ENCODE data around the gene TPST1.

Gene TPST1

GRCh38 chr7:66233638-66234037 lies 28.5 kb downstream of the TPST1 start:
- no peak overlapping the region for H3K4me3 ChIP-seq (ENCODE audit: low read length)
- H2BK15ac ChIP-seq (replicated peaks; ENCODE audit: low read depth): no peak overlapping the region
- DNase-seq: no peak
- no peak overlapping the region for H3K18ac ChIP-seq (ENCODE audit: low read length)
- no peak overlapping the region for H3K4me2 ChIP-seq (ENCODE audit: low read length)
- H2BK5ac ChIP-seq (ENCODE audit: low read length): no peak overlapping the region
- no CpG with 5 or more reads among the region's 5 CpGs for WGBS (ENCODE audit: extremely low coverage, insufficient coverage, low lambda C conversion rate)
- H4K5ac ChIP-seq (ENCODE audit: low read length): no peak overlapping the region
- H3K23ac ChIP-seq (ENCODE audit: low read length): no peak overlapping the region
- no peak overlapping the region for H2AK5ac ChIP-seq (ENCODE audit: low read length)
- no peak overlapping the region for H2BK120ac ChIP-seq (ENCODE audit: low read depth, low read length)
- H3K56ac ChIP-seq (ENCODE audit: low read length): no peak overlapping the region
- no peak overlapping the region for H4K8ac ChIP-seq (ENCODE audit: low read depth, low read length)
- no peak overlapping the region for H3K9ac ChIP-seq (ENCODE audit: low read length)
- peaks cover 3% of the 10 kb centered on the region for H3K79me2 ChIP-seq (ENCODE audit: control insufficient read depth, insufficient read depth, low read length)
- no peak overlapping the region for H3K27ac ChIP-seq (ENCODE audit: low read depth, low read length)
- peaks cover 4% of the 10 kb centered on the region for H3K79me1 ChIP-seq (ENCODE audit: low read length)
- no peaks in the 10 kb centered on the region for H3K27me3 ChIP-seq (ENCODE audit: insufficient read depth, low read length, poor library complexity)
- no peaks in the 10 kb centered on the region for H3K36me3 ChIP-seq (ENCODE audit: control insufficient read depth, insufficient read depth, low read length)
- peaks cover 8% of the 10 kb centered on the region for H3K4me1 ChIP-seq (ENCODE audit: control insufficient read depth, low read depth, low read length)
- H3K4ac ChIP-seq (ENCODE audit: low read depth, low read length): no peak overlapping the region

DNA sequence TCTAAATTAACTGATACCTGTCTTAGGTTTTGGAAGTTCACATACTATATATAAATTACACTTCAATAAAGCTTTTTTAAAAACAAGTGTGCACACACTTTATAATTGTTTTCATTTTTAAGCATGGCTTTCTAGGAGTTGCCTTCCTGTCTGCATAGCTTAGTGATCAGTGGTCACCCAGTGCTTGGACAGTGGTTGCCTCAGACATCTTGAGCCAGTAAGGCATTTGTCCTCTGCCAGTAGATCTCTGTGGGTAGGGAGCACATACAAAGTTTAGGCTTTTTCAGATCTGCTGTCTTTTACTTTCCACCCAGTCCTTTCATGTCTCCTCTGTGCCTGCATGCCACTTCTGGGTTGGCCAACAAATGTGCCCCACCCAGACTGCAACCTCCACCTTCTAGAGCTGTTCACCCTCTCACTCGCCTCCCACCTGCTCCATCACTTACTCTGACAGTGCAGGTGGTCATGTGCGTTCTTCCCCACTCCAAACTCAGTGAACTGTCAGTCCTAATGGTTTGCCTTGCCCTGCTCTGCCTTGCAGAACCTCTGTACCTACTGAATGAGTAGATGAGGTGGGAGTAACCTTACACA lies 31.7 kb downstream of the TPST1 start:
- Histone ChIP-seq H3K4me2 (ENCODE audit: low read length) (no peak overlapping the region), H2BK120ac (ENCODE audit: low read depth, low read length) (no peak overlapping the region), H3K4me3 (ENCODE audit: low read length) (no peak overlapping the region), H4K5ac (ENCODE audit: low read length) (no peak overlapping the region), H3K79me1 (ENCODE audit: low read length) (peaks cover 4% of the 10 kb centered on the region), H3K79me2 (ENCODE audit: control insufficient read depth, insufficient read depth, low read length) (peaks cover 3% of the 10 kb centered on the region), H3K18ac (ENCODE audit: low read length) (no peak overlapping the region), H2BK5ac (ENCODE audit: low read length) (no peak overlapping the region), H3K4ac (ENCODE audit: low read depth, low read length) (no peak overlapping the region), H2BK15ac (replicated peaks; ENCODE audit: low read depth) (no peak overlapping the region), H2AK5ac (ENCODE audit: low read length) (peak overlapping the region; percentile 39), H3K56ac (ENCODE audit: low read length) (no peak overlapping the region), H3K9ac (ENCODE audit: low read length) (no peak overlapping the region), H3K23ac (ENCODE audit: low read length) (peak overlapping the region; percentile 15), H3K27ac (ENCODE audit: low read depth, low read length) (no peak overlapping the region), H3K27me3 (ENCODE audit: insufficient read depth, low read length, poor library complexity) (no peaks in the 10 kb centered on the region), H3K4me1 (ENCODE audit: control insufficient read depth, low read depth, low read length) (peaks cover 11% of the 10 kb centered on the region), H3K36me3 (ENCODE audit: control insufficient read depth, insufficient read depth, low read length) (no peaks in the 10 kb centered on the region), H4K8ac (ENCODE audit: low read depth, low read length) (no peak overlapping the region)
- no peak for DNase-seq
- WGBS (ENCODE audit: extremely low coverage, insufficient coverage, low lambda C conversion rate): no CpG with 5 or more reads among the region's 2 CpGs

DNA sequence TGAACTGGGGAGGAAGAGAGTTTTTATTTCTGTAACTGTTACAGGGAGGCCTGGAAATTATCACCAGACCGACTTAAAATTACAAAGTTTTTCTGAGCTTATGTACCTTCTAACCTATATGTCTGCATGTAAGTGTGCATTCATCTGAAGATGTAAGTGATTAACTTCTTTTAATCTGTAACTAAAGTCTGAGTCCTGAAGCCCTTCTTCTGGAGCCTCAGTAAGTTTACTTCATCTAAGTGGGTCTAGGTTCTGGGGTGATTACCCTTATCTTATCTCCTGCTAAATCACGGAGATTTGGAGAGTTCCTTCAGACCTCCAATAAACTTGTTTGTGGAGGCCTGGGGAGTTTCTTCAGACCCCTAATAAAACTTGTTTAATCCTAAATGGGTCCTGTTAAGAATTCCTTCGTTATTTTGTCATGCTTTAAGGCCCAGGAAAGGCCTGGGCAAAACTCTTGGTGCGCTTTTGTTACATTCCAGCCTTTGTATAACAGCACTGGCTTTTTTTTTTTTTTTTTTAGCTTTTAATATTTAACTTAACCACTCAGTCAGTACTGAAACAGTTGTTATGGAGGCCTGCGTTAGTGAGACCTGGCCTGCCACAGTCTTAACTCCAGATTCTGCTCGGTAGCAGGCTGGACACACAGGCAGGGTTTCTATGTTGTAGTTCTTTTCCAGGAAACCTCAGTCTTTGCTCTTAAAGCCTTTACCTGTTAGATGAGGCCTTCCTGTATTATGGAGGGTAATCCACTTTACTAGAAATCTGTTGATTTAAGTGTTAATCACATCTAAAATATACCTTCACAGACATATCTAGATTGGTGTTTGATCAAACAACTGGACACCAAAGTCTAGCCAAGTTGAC lies 33.0 kb downstream of the TPST1 start:
- peaks cover 11% of the 10 kb centered on the region for H3K4me1 ChIP-seq (ENCODE audit: control insufficient read depth, low read depth, low read length)

GRCh38 chr7:66238773-66239466 lies 33.8 kb downstream of the TPST1 start:
- Histone ChIP-seq H4K8ac (ENCODE audit: low read depth, low read length) (no peak overlapping the region), H2AK5ac (ENCODE audit: low read length) (no peak overlapping the region), H3K27me3 (ENCODE audit: insufficient read depth, low read length, poor library complexity) (no peaks in the 10 kb centered on the region), H3K4me2 (ENCODE audit: low read length) (no peak overlapping the region), H4K5ac (ENCODE audit: low read length) (no peak overlapping the region), H3K79me2 (ENCODE audit: control insufficient read depth, insufficient read depth, low read length) (peaks cover 3% of the 10 kb centered on the region), H3K4me3 (ENCODE audit: low read length) (no peak overlapping the region), H3K23ac (ENCODE audit: low read length) (no peak overlapping the region), H3K9ac (ENCODE audit: low read length) (no peak overlapping the region), H3K18ac (ENCODE audit: low read length) (no peak overlapping the region), H2BK120ac (ENCODE audit: low read depth, low read length) (no peak overlapping the region), H2BK15ac (replicated peaks; ENCODE audit: low read depth) (no peak overlapping the region), H3K4me1 (ENCODE audit: control insufficient read depth, low read depth, low read length) (peaks cover 11% of the 10 kb centered on the region), H3K36me3 (ENCODE audit: control insufficient read depth, insufficient read depth, low read length) (no peaks in the 10 kb centered on the region), H3K56ac (ENCODE audit: low read length) (peak overlapping the region; percentile 58), H2BK5ac (ENCODE audit: low read length) (no peak overlapping the region), H3K4ac (ENCODE audit: low read depth, low read length) (no peak overlapping the region), H3K27ac (ENCODE audit: low read depth, low read length) (no peak overlapping the region), H3K79me1 (ENCODE audit: low read length) (peaks cover 4% of the 10 kb centered on the region)
- WGBS (ENCODE audit: extremely low coverage, insufficient coverage, low lambda C conversion rate): no CpG with 5 or more reads among the region's 5 CpGs
- no peak for DNase-seq

More for the DNA sequence above, 33.0 kb downstream of the TPST1 start:
- Histone ChIP-seq H3K56ac (ENCODE audit: low read length) (peak overlapping the region; percentile 44), H4K5ac (ENCODE audit: low read length) (no peak overlapping the region), H3K4ac (ENCODE audit: low read depth, low read length) (peak overlapping the region; percentile 28), H2BK15ac (replicated peaks; ENCODE audit: low read depth) (no peak overlapping the region), H4K8ac (ENCODE audit: low read depth, low read length) (no peak overlapping the region), H3K79me2 (ENCODE audit: control insufficient read depth, insufficient read depth, low read length) (peaks cover 3% of the 10 kb centered on the region), H3K18ac (ENCODE audit: low read length) (peak overlapping the region; percentile 41), H3K4me3 (ENCODE audit: low read length) (no peak overlapping the region), H3K23ac (ENCODE audit: low read length) (no peak overlapping the region), H2BK5ac (ENCODE audit: low read length) (no peak overlapping the region), H3K79me1 (ENCODE audit: low read length) (peaks cover 4% of the 10 kb centered on the region), H3K4me2 (ENCODE audit: low read length) (no peak overlapping the region), H3K27ac (ENCODE audit: low read depth, low read length) (no peak overlapping the region), H3K27me3 (ENCODE audit: insufficient read depth, low read length, poor library complexity) (no peaks in the 10 kb centered on the region), H2BK120ac (ENCODE audit: low read depth, low read length) (no peak overlapping the region), H3K36me3 (ENCODE audit: control insufficient read depth, insufficient read depth, low read length) (no peaks in the 10 kb centered on the region), H2AK5ac (ENCODE audit: low read length) (no peak overlapping the region), H3K9ac (ENCODE audit: low read length) (no peak overlapping the region)
- peak; percentile 62 for DNase-seq
- WGBS (ENCODE audit: extremely low coverage, insufficient coverage, low lambda C conversion rate): no CpG with 5 or more reads among the region's 6 CpGs

GRCh38 chr7:66239467-66239856 lies 34.3 kb downstream of the TPST1 start:
- no peak overlapping the region for H2BK5ac ChIP-seq (ENCODE audit: low read length)
- no peak overlapping the region for H3K4ac ChIP-seq (ENCODE audit: low read depth, low read length)
- no peak overlapping the region for H3K56ac ChIP-seq (ENCODE audit: low read length)
- H4K5ac ChIP-seq (ENCODE audit: low read length): no peak overlapping the region
- no peaks in the 10 kb centered on the region for H3K36me3 ChIP-seq (ENCODE audit: control insufficient read depth, insufficient read depth, low read length)
- H2BK15ac ChIP-seq (replicated peaks; ENCODE audit: low read depth): no peak overlapping the region
- H3K27me3 ChIP-seq (ENCODE audit: insufficient read depth, low read length, poor library complexity): no peaks in the 10 kb centered on the region
- H3K23ac ChIP-seq (ENCODE audit: low read length): no peak overlapping the region
- peaks cover 4% of the 10 kb centered on the region for H3K79me1 ChIP-seq (ENCODE audit: low read length)
- H2AK5ac ChIP-seq (ENCODE audit: low read length): no peak overlapping the region
- H4K8ac ChIP-seq (ENCODE audit: low read depth, low read length): no peak overlapping the region
- no peak overlapping the region for H3K9ac ChIP-seq (ENCODE audit: low read length)
- H2BK120ac ChIP-seq (ENCODE audit: low read depth, low read length): no peak overlapping the region
- H3K27ac ChIP-seq (ENCODE audit: low read depth, low read length): no peak overlapping the region
- peaks cover 11% of the 10 kb centered on the region for H3K4me1 ChIP-seq (ENCODE audit: control insufficient read depth, low read depth, low read length)
- H3K79me2 ChIP-seq (ENCODE audit: control insufficient read depth, insufficient read depth, low read length): peaks cover 3% of the 10 kb centered on the region
- WGBS (ENCODE audit: extremely low coverage, insufficient coverage, low lambda C conversion rate): no CpG with 5 or more reads among the region's 1 CpG
- H3K18ac ChIP-seq (ENCODE audit: low read length): no peak overlapping the region
- DNase-seq: no peak
- H3K4me2 ChIP-seq (ENCODE audit: low read length): no peak overlapping the region
- no peak overlapping the region for H3K4me3 ChIP-seq (ENCODE audit: low read length)
